ENCODE results near the gene ACTA2.

The ACTA2 gene

DNA sequence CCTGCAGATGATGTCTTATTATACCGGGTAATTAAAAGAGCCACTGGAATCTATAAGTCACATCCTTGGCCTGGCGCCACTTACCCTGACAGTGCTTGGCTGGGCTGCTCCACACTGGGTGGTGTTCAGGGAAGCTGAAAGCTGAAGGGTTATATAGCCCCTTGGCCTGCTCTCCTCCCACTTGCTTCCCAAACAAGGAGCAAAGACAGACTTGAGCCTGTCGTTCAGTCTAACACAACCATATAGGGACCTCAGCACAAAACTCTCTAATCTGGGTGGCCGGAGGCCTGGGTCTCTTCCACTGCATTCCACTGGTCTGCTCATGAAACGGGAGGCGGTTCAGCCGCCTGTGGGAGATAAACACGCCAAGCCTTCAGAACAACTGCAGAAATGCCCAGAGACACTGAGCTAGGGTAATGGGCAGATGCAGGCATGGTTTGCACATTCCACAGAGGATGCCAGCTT lies at the start of gene ACTA2:
TSS of gene ACTA2 (minus strand) at position 127 of the 465 bp plus-strand sequence. CDS start 3,843 bp downstream, outside the sequence.
- DNase-seq, result no peak

DNA sequence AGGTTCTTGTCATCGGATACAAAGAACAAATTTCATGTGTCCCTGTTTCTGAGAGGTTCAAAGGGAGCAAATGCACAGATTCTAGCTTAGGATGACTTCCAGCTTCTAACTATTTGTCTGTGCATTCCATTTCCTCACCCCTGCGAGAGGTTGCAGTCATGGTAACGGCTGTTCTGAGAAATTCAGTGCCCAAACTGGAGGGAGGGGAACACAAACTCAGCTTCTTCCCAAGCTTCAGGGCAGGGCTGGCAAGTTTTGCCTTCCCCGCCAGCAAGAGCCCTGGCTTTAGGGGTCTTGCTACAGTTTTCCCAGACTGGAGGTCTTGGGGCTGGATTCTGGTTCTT lies 49.1 kb upstream of the ACTA2 start:
- no peak for DNase-seq

GRCh38 chr10:89001024-89001728 lies 48.6 kb upstream of the ACTA2 start:
- no peak for DNase-seq

DNA sequence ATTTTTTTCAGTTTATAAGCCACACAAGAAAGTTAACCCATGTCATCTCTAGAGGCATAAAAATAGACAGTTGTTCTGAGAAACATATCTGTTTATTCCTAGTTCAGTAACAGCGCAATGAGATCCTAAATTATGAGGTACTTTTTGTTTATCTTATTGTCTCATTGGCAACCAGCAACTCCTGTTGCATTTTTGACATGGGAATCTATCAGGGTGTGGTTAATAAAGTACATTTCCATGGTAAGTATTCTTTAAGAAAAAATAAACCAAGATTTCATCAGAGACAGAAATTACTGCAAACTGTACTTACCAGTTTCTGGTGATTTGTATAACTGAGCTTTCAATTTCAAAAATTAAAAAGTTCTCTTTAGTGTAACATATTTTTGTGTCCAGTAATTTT lies 47.1 kb upstream of the ACTA2 start:
- DNase-seq, result no peak

DNA sequence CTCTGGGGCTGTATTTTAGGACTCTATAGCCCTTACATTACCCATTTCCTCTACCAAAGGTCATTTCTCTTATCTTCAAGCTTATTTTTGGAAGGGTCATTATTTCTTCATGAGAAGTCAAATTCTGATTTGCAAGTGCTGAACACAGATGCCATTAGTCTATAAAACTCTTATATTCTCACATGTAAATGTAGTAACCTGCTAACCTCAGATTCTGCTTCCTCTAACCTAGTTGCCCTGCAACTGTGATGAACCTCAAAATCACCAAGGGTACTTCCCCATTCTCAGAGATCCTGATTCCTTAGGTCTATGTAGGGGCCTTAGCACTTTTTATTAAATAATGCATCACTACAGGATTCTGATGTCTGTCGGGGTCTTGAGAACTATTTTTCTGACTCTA lies 44.4 kb upstream of the ACTA2 start:
- DNase-seq, result no peak

DNA sequence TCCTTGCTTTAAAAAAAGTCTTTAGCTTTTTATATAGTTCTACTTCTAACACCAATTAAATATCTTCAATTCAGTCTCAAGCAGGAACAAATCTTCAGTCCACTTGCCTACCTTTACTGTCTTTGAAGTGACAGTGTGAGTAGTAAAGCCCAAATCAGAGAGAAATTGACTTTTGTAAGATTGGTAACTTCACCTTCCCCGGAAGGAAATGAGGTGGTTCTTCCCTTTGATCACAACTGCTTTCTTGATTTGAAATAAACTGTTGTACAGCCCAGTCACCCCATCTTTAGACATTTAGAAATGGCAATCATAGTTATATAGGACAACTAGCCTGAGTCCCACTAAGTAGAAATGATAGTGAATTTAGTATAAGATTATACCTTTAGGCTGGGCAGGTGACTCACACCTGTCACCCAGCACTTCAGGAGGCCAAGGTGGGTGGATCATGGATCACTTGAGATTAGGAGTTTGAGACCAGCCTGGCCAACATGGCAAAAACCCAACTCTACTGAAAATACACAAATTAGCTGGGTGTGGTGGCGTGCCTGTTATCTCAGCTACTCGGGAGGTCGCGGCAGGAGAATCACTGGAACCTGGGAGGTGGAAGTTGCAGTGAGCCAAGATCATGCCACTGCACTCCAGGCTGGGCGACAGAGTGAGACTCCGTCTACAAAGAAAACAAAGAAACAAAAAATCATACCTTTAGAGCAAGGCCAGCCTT lies 42.7 kb upstream of the ACTA2 start:
- DNase-seq, result no peak

GRCh38 chr10:88994019-88994418 lies 41.4 kb upstream of the ACTA2 start:
- DNase-seq, result no peak

DNA sequence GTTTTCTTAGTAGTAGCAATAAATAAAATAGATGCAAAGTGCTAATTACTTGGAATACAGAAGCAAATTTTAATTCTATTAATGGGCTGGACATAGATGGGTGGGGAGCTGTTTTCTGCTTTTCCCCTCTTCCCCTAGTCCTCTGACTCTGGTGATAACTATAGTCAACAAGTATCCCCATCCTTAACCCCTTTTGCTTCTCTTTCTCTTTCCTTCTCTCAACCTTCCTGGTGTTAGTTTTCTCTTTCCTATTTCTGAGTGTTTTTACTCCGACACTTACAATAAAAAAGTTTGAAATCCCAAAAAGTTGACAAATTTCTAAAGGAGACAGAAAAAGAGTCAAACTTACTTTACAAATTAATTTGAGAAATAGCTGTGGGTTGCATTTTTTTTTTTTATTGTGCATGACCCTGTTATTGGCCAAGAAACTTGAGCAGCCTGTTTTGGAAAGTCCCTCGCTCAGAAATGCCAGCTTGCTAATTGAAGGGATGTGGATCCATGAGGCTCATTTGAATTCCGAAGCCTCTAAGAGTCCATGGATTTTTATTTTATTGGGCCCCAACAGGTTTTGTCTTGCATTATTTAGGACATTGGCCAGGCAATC lies 40.5 kb upstream of the ACTA2 start:
- no peak for DNase-seq

DNA sequence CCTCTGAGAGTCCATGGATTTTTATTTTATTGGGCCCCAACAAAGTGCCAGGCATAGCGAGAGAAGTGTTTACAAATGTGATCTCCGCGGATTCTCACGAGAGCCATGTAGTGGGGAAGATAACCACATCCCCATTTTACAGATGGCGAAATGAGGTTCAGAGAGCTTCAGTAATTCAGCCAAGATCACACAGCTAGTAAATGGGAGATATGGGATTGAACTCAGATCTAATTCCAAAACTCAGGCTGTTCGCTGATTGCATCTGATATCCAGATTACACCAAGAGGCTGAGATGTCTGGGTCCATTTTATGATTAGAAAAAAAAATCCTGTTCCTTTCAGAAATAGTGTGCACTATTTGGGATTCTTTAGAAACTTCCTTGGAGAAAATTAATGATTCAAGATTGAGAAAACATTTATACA lies 39.3 kb upstream of the ACTA2 start:
- DNase-seq, result no peak

DNA sequence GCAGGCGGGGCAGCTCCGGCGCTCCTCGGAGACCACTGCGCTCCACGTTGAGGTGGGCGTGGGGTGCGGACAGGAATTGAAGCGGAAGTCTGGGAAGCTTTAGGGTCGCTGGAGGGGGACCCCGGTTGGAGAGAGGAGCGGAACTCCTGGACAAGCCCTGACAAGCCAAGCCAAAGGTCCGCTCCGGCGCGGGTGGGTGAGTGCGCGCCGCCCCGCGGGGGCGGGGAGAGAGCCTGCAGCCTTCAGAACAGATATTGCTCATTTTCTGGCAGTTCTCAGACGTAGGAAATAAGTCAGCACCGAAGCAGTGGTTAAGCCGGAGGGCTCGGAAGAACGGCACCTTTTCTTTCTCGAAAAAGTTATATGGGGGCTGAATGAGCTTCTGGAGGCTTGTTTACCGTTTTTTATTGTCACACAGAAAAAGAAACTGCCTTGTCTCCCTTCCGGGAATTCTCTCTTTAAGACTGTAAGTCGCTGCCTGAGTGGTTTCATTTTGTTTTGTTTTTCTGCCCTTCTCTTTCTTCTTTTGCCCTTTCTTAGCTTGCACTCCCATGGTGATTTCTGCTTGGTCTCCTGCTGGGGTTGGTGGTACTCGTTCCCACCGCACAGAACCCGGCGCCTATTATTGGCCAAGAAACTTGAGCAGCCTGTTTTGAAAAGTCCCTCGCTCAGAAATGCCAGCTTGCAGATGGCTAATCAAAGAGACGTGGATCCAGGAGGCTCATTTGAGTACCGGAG lies 38.8 kb upstream of the ACTA2 start:
- no peak for DNase-seq

GRCh38 chr10:88990384-88991160 lies 38.0 kb upstream of the ACTA2 start, which contains the start of gene FAS:
Gene FAS (plus strand): TSS chr10:88990798. CDS start chr10:88990877, 79 bp downstream.
- no peak for DNase-seq

GRCh38 chr10:88989824-88990383 lies 37.3 kb upstream of the ACTA2 start:
- DNase-seq, result no peak

DNA sequence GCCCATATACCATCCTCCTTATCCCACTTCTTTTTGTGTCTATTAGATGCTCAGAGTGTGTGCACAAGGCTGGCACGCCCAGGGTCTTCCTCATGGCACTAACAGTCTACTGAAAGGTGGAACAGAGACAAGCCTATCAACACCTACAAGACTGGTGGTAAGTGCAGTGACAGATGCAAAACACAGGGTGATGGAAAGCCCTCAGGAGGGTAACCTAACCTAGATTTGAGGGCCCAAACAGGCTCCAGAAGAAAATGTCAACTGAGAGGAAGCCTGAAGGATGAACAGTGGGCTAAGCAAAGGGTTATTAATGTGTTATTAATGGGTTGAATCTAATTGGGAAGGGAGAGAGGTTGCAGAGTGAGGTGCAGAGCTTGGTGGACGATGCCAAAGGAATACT lies 36.9 kb upstream of the ACTA2 start:
- DNase-seq, result no peak

DNA sequence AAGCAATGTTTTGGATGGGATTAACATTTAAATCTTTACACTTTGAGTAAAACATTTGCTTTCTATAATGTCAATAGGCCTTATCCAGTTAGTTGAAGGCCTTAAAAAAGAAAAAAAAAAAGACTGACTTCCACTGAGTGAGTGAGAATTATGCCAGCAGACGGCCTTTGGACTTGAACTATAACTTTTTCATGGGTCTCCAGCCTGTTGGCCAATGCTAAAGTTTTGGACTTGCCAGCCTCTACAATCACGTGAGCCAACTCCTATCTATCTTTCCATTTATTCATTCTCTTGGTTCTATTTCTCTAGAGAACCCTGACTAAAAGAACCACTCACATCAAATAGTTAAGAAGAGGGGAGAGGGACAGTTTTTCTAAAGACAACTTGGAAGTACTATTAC lies 35.3 kb upstream of the ACTA2 start:
- DNase-seq, result no peak

DNA sequence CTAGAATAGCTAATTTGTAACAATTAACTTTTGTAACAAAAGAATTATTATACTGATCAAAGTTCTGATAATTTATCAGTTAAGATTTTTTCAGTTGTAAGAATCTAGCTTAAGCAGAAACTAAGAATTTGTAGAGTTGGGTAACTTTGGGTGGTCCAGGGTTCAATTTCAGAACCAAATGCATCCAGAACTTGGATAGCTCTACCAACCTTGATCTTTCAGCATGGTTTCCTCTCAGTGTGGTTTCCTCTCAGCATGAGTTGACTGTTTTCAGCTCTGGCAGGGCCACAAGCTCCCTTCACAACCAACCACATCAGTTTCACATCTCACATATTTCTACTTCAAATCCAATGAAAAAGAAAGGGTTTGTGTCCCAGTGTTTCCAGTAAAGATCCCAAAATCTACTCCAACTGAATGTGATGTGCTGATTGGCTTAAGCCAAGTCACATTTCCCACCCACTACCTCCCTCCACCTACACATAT lies 34.7 kb upstream of the ACTA2 start:
- no peak for DNase-seq

DNA sequence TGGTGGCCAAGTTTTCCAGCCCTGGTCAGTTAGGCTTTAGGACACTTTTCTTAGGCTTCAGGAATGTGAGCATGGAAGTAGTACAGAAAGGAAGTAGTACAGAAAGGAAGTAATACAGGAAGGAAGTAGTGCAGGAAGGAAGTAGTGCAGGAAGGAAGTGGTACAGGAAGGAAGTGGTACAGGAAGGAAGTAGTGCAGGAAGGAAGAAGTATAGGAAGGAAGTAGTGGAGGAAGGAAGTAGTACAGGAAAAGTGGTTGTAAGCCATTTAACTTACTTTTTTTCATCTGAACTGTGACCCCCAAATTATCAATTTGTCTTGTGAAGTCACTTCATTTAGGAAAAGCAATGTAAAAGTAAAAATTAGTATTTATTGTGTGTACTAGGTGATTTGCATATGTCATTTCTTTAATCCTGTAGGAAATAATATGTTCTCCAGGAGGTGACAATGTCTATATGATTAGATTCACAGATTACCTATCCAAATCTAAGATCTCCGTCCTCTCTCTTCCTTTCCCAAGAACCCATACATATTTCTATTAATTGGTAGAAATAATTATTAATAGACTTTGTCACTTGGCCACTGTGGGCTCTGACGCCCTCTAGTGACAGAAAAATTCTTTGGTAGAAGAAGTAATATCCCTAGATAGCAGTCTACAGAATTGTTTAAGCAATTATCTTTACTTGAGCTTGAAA lies 34.1 kb upstream of the ACTA2 start:
- no peak for DNase-seq

- DNase-seq, result no peak
Measured at GRCh38 chr10:88984525-88984924, 32.0 kb upstream of the ACTA2 start.

GRCh38 chr10:88983939-88984338 lies 31.4 kb upstream of the ACTA2 start:
- no peak for DNase-seq

DNA sequence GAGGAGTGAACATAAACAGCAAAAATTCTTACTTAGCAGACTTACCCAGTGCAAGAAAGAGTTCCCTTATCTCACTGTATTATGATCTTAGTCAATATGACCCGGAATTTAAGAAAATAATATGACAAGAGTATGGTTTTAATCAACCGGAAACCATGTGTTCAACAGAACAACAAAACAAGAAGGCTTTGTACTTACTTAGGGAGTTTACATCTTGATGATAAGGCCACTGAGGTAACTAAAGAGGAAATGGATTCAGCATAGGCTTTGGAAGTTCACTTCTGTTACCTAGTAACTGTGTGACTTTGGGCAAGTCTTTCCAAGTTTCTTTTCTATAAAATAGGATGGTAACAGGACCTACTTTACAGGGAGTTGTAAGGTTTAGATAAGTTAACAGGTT lies 30.6 kb upstream of the ACTA2 start:
- no peak for DNase-seq

- no peak for DNase-seq
Measured at GRCh38 chr10:88982366-88982765, 29.8 kb upstream of the ACTA2 start.

- DNase-seq, result no peak
Measured at GRCh38 chr10:88981435-88981834, 28.9 kb upstream of the ACTA2 start.

Measured in NCI-H1436 (cell line).